ENCODE data around the gene FAH. TPM values are rescaled to one million over a fixed set of nuclear protein-coding genes. Genes with fewer than 3 reads are reported as not detected.
"Not testable (repeated sequence)": the region's sequence is repeated elsewhere in the genome, so short reads cannot be mapped to it uniquely, and the experiment has no call there.

The FAH gene
- total and polyA plus RNA-seq, 2 donors (not counting 3 experiments of a cell fraction or from before 2014, with no cell fraction given) = 18.2 to 18.7 TPM

- no peak overlapping the region for H3K4me3 ChIP-seq (replicated peaks in 1 of 3; ENCODE audit: insufficient read depth in 1 of 3, low read depth in 1 of 3, low read length in 3 of 3)
- intact Hi-C loops (cut with micrococcal nuclease) (no loop called here), dilution Hi-C loops (cut with MboI; ENCODE audit: extremely low pct_ligation_motif_present, low sequenced_read_pairs) (no loop called here)
- H3K9me3 ChIP-seq (replicated peaks; ENCODE audit: control insufficient read depth, insufficient read depth, low read length) = no peaks in the 10 kb centered on the region
- BruUV-seq (replicated peaks) = no TSS peak
- no peak overlapping the region for H3K27ac ChIP-seq (ENCODE audit: insufficient read depth, low read depth, low read length)
- H3K79me2 ChIP-seq (ENCODE audit: control insufficient read depth, insufficient read depth, low read length) = no peaks in the 10 kb centered on the region
- no peaks in the 10 kb centered on the region for H3K36me3 ChIP-seq (ENCODE audit: control insufficient read depth in 2 of 2, extremely low read depth in 1 of 2, insufficient read depth in 2 of 2, low read length in 2 of 2)
- no peaks in the 10 kb centered on the region for H3K9me1 ChIP-seq (replicated peaks; ENCODE audit: control insufficient read depth, extremely low read depth, insufficient read depth, low read length)
- TF ChIP-seq GATA2 (IDR thresholded peaks at IDR 0.05; ENCODE audit: insufficient read depth, insufficient read length, low read depth, low read length) (no peak), POLR2AphosphoS5 (IDR thresholded peaks at IDR 0.05; ENCODE audit: insufficient read depth, low read depth, low read length) (no peak), FOS (IDR thresholded peaks at IDR 0.05; ENCODE audit: borderline replicate concordance, insufficient read depth, low read length) (no peak), MAX (IDR thresholded peaks at IDR 0.05; ENCODE audit: insufficient read depth, insufficient read length) (no peak), MYC (IDR thresholded peaks at IDR 0.05; ENCODE audit: low read depth, low read length) (no peak), POLR2A (IDR thresholded peaks at IDR 0.05; ENCODE audit: low read depth, low read length) (no peak), EZH2 (IDR thresholded peaks at IDR 0.05; ENCODE audit: borderline replicate concordance, low read depth, low read length, severe bottlenecking) (no peak), CTCF (IDR thresholded peaks at IDR 0.05; ENCODE audit: extremely low read depth in 1 of 2, insufficient read depth in 1 of 2, low read depth in 1 of 2, low read length in 2 of 2) (no peak), JUN (IDR thresholded peaks at IDR 0.05; ENCODE audit: borderline replicate concordance, insufficient read depth, insufficient read length, low read depth) (no peak)
- no peak overlapping the region for H3K9ac ChIP-seq (replicated peaks; ENCODE audit: extremely low read depth, insufficient read depth, low read length)
- H3K4me2 ChIP-seq (ENCODE audit: insufficient read depth, low read length) = no peak overlapping the region
- peaks cover 9% of the 10 kb centered on the region for H3K4me1 ChIP-seq (ENCODE audit: control insufficient read depth, extremely low read depth, insufficient read depth, low read length)
- no peaks in the 10 kb centered on the region for H3K27me3 ChIP-seq (ENCODE audit: control insufficient read depth in 2 of 2, insufficient read depth in 2 of 2, low read length in 2 of 2)
- no peak for FAIRE-seq
- DNase-seq (ENCODE audit: low read depth, low spot score) = no peak
- ChIA-PET POLR2A (no interaction called here), CTCF (interaction anchor here (5.8 kb wide), 1 partner anchor 18 kb away, joined by 30 read pairs; no protein-coding TSS in a partner anchor)
- H4K20me1 ChIP-seq (replicated peaks; ENCODE audit: control insufficient read depth, extremely low read depth, insufficient read depth, low read length) = no peaks in the 10 kb centered on the region
- no peak overlapping the region for H2AFZ ChIP-seq (ENCODE audit: low read depth, low read length)
Measured at GRCh38 chr15:80155001-80155377, 2.2 kb downstream of the FAH start.

- H3K27ac ChIP-seq (ENCODE audit: insufficient read depth, low read depth, low read length); dilution Hi-C loops (cut with MboI; ENCODE audit: extremely low pct_ligation_motif_present, low sequenced_read_pairs); H4K20me1 ChIP-seq (replicated peaks; ENCODE audit: control insufficient read depth, extremely low read depth, insufficient read depth, low read length); H3K9me1 ChIP-seq (replicated peaks; ENCODE audit: control insufficient read depth, extremely low read depth, insufficient read depth, low read length); H2AFZ ChIP-seq (ENCODE audit: low read depth, low read length); H3K4me3 ChIP-seq (replicated peaks in 1 of 3; ENCODE audit: insufficient read depth in 1 of 3, low read depth in 1 of 3, low read length in 3 of 3); POLR2A ChIA-PET; H3K9ac ChIP-seq (replicated peaks; ENCODE audit: extremely low read depth, insufficient read depth, low read length); DNase-seq (ENCODE audit: low read depth, low spot score); BruUV-seq (replicated peaks); FAIRE-seq; H3K79me2 ChIP-seq (ENCODE audit: control insufficient read depth, insufficient read depth, low read length); H3K4me2 ChIP-seq (ENCODE audit: insufficient read depth, low read length); H3K9me3 ChIP-seq (replicated peaks; ENCODE audit: control insufficient read depth, insufficient read depth, low read length); H3K27me3 ChIP-seq (ENCODE audit: control insufficient read depth in 2 of 2, insufficient read depth in 2 of 2, low read length in 2 of 2); H3K36me3 ChIP-seq (ENCODE audit: control insufficient read depth in 2 of 2, extremely low read depth in 1 of 2, insufficient read depth in 2 of 2, low read length in 2 of 2); intact Hi-C loops (cut with micrococcal nuclease): not testable (repeated sequence)
- peaks cover 15% of the 10 kb centered on the region for H3K4me1 ChIP-seq (ENCODE audit: control insufficient read depth, extremely low read depth, insufficient read depth, low read length)
- CTCF ChIA-PET = interaction anchor here (1.5 to 5.8 kb wide), 2 partner anchors 10 to 17 kb away, joined by 4 to 30 read pairs; no protein-coding TSS in a partner anchor
Measured at GRCh38 chr15:80155378-80156175, 2.8 kb downstream of the FAH start.

Measured in endothelial cell of umbilical vein (primary cell).